SKM-1 treated with dmso at 0.1 percent for 144 hours (cell line): ENCODE data around the gene CDH12.

Experiments
- DNase-seq: peaks from one replicate; lab custom pipeline; 2025; ENCODE audit not compliant: unreplicated experiment; lab: John Stamatoyannopoulos, UW

The CDH12 gene

DNA sequence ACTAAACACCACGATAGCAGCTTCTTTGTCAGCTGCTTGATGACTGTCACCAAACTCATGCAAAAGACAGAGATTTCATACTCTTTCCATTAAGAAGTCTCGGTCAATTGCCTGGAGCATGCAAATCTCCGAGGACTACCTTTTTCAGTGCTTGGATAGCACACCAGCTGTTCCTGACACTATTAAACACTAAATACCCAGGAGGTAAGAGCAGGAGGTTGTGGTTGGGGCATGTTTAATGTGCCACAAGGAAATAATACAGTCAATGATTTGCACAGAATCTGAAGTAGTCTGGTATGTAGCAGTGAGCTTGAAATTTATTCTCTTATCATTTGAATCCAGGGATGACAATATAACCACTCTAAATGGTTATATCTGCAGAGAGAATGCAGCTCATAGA, 996.2 kb downstream of the CDH12 start:
- no peak for DNase-seq

DNA sequence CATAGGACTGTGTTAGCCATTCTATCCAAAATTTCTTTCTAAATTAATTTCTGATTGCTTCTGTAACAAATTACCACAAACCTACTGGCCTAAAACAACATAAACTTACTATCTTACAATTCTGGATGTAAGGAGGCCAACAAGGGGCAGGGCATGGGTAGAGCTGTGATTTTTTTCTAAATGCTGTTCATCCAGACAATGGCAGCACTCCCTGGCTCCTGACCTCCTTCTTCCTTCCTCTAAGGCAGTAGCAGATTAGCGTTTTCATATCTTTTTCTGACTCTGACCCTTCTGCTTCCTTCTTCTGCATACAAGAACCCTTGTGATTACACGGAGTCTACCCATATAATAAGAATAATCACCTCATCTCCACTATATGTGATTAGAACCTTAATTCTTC, 1005.8 kb downstream of the CDH12 start:
- DNase-seq, result no peak

DNA sequence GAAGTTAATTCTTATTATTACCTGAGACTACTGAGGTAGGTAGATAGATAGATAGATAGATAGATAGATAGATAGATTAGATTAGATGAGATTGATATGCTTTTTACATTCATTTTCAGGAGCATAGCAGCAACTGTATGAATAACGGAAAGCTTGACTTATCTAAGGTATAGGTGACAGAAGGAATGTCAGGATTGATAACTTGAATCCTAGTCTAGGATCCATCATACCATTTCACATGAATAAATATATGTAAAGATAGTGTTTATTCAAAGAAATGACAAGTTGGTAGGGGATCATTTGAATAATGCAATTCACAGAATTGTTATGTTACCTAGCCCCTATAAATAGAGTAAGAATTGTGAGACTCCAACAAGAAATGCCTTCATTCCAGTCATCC, 1008.2 kb downstream of the CDH12 start:
- no peak for DNase-seq

DNA sequence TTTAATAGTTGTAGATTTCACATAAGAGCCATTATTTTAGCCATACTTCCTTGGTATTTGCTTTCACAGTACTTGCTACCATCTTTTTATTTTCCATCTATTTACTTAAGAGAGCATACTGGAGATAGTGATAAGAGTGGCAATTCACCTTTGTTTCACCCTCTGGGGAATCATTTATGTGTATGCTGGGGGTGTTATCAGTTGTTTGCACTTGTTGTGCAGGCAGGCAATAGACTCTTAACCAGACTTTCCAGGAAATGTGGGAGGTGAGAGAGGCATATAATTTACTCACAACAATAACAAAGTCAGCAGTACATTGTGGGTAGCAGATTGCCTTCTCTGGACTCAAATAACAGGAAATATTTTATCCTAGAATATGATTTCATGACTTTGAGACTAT, 1018.3 kb downstream of the CDH12 start:
- DNase-seq, result no peak

DNA sequence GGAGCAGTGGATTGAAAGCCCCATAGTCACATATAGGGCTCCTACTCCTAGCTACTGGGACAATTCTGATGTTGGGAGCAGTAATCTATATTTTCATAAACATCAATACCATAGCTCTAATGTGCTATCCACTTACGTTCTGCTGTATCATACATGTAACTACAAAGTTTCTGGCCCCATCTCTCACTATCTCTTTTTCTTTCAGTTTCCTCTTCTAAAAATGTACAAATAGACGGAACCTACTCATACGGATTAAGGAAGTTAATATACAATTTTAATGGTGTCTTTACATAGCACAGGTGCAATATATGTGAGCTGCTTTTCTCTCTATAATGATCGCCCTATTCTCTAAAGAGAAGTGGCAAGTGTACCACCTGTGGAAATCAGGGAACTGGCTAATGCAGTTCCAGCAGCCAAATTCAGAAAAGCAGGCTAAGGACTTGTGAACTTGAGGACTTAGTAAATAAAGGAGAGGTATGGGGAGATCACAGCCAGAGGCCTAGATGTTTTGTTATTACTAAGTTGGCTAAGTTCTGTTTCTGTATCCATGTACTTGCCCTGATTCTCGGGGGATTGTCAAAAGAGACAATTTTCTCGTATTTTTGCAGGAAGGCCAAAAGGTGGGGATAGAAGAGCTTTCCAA, 1021.9 kb downstream of the CDH12 start:
- no peak for DNase-seq

DNA sequence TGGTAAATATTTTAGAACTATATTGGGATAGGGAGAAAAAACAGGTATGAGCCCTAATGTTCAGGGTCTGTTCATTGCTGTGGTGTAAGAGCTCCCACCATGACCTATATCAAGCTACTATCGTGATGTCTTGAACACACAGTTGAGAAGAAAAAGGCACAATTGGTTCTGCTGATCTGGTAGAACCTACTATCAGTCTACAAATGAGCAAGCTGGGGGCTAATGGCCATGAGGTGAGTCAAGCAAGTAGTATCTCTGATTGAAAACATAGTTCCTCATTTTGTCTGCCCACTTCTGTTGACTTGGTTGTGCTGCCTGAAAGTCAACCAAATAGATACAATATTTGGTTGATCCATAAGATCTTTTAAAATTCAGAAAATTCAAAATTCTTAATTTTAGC, 1026.3 kb downstream of the CDH12 start:
- no peak for DNase-seq

DNA sequence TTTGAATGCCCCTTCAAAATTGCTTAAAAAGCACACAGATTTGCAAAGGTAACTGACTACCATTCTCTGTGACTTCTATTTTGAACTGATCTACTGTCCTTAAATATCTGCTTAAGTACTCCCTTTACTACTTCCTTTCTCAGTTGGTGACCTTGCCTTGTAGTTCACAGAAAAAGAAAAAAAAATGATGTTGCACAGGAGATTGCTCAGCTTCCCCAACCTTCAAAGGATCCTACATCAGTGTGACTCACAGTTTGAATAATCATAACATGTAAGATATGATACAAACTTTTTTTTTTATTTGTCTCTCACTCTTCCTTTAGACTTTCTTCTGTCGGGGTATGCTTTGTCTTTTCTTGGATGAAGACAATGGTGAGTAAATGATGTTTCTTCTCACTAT, 1029.6 kb downstream of the CDH12 start:
- DNase-seq, result no peak

DNA sequence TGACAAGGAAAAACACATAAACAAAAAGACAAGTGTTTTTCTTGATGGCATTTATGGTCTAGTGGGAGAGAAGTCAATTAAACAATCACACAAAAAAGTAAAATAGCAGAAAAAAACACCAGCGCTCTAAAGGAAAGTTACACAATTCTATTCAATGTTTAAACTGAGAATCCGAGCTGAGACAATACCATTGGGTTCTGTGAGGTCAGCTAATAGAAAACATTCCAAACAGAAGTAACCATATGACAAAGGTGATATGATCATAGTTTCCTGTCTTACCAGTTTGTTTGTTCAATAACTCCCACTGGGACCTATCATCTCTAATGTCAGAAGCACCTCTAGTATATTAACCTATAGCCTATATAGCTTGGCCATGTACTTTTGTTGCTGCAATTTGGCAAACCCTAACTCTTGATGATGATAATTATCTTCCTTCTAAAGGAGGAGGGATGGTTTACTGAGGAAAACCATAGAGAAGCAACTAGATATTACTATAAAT, 1030.0 kb downstream of the CDH12 start:
- no peak for DNase-seq

DNA sequence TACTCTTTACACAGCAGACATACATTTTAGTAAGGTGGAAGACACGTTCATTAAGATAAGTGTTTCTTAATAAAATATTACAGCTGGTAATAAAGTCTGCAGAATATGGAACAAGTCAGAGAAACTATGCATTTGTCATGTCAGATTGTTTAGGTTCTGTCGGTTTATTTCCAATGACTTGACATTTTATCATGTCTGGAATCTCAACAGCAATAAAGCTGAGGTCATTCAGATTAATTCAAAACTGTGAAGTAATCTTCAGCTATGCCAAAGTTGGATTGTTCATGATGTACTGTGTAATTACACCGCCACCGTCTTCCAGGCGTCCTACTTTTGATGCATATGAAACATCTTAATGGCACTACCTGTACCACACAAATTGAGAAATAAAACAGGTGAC, 1032.6 kb downstream of the CDH12 start:
- DNase-seq, result no peak

DNA sequence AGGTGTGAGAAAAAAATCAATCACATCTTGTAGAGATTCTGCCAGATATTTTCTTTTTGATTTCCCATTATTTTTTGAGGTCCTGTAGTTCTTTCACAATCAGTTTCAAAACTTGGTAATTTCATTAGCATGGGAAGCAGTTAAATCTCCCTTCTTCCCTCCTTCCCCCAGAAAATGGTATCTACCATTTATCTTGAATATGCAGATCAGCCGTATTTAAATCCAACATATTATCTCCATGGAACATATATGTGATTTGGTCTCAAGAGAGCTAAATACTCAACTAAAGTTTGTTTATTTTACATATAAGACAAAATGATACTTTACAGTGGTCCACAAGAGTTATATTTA, 1034.8 kb downstream of the CDH12 start:
- no peak for DNase-seq

DNA sequence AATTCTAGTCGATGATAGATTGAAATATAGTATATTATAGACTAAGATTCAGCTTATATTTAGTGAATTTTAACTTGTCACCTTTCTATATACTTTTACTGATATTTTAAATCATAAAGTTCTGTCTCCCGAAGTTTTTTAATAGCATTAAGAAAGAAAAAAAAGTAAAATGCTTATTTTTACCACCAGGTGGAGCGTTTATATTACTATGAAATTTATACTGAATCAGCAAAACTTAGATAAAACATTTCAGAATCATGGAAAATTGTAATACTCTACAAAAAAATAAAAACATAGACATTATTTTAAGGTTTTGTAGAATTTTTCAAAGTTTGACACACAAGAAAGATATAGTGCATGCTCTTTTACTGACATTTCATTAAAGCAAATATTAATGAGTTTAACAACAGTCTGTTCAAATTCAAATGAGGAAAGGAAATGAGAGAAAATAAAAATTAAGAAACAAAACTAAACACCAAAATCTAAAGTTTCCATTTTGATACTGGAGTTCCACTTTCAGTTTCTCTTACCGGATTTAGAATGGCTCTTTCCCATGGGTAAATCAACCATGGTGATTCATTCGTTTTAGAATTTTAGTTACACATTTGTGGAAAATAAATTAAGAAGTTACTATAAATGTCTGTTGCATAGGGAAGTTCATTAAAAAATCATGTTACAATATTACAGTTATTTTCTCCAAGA, 1035.3 kb downstream of the CDH12 start:
- no peak for DNase-seq

DNA sequence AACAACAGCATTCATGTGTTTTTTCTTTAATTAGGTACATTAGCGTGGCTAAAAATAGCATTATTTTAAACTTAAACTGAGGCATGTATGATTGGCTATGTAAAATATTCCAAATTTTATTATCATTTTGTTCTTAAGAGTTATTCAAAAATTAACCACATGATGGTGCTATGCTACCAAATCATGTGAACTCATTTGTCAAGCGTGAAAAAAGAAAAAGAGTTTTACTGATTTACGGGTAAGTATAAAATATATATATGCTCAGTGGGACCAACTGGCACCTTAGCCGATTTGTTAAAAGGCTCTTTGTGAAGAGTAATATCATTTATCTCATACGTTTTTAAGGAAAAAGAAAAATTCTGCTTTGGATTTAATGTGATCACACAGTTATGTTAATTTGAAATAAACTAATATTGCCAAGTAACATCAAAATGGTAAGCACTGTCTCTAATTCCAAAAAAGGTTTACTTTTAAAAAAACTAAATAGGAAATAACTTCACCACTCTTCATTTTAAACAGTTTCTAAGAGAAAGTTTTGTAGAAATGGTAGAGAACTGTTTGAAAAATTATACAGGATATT, 1042.3 kb downstream of the CDH12 start:
- peak; percentile 29 for DNase-seq

DNA sequence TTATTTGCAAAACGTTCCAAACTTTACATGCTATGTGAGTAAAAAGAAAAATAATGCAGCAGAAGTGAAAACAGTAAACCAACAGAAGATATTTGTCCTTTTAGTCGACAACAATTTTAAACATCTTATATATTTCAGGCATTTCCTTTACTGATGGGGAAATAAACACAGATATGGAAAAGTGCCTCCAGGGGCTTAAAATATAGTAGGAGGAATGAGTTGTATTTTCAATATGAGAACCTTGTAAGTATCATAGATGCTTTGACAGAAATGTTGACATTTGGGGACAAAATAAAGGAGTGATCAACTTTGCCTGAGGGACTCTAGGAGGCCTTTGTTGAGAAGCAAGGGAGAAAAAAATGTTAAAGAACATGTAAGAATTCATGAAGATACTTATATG, 1043.5 kb downstream of the CDH12 start:
- DNase-seq, result no peak

DNA sequence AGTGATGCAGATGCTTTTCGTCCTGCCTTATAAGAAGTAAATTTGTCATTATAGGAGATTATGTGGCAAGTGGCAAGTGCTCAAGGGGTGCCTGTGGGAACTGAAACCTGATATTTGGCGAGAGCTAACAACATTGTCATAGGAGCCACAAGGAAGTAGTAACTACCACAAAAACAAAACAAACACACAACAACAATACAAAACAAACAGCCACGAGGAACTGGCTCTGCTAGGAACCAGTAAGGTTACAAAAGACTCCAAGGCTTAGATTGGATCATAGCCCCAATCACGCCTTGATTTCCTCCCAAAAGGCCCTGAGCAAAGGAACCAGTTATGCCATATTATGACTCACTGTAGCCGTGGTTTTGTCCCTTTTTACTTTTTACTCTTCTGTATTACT, 1045.2 kb downstream of the CDH12 start:
- DNase-seq, result peak; percentile 4

DNA sequence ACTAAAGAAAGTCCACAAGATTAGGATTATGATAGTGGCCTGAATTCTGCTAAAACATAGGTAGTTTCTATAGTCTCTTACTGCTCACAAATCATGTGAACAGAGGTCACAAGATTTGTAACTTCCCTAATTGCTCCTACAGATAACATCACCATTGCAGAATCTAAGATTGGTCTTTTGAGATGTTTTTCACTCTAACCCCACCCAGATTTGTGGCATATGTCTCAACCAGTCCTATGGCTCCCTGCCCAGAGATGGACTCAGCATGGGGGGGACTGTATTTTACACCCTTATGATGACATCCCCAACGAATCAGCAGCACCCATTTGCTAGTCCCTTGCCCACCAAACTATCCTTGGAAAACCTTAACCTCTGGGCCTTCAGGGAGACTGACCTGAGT, 1046.2 kb downstream of the CDH12 start:
- DNase-seq, result peak; percentile 11

DNA sequence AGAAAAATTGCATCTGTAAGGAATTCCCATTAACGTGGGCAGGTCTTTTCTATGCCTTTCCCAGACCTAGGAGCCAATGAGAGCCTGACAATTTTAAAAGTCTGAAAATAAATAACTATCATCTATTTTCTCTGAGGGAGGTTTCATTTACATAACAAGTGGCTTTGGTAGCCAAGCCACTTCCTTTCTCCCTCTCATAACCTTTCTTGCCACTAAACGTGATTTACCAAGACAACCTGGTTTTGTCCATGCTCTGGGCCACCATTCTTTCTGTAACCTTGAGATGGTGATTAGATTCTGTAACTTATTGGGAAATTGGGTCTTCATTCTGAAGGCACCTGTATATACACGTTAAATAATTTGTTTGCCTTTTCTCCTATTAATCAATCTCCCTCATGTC, 1046.9 kb downstream of the CDH12 start:
- no peak for DNase-seq

DNA sequence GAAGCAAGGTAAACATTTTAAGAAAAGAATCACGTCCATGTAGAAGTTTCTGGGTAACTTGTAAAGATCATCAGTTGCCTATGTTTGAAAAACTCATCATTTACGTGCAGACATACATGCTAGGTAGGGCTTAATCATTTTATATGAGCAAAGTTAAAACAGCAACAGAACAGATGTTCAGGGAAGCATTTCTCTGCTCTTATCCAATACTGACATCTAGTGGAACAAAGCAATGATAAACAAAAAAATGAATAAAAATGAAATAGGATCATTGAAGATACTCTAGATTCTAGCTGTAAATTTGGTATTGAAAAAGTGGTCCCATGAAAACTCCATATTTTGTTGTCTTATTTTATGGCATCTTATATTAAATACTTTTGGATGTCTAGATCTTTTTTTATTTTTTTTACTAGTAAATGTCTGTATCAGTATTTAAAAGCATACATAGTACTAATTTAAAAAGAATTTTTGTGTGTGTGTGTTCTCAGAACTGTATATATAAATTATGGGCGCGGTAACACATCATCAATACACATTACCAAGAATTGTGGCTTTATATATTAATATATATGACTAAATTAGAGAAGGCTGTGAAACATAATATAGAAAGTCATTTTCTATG, 1050.2 kb downstream of the CDH12 start:
- peak; percentile 7 for DNase-seq

DNA sequence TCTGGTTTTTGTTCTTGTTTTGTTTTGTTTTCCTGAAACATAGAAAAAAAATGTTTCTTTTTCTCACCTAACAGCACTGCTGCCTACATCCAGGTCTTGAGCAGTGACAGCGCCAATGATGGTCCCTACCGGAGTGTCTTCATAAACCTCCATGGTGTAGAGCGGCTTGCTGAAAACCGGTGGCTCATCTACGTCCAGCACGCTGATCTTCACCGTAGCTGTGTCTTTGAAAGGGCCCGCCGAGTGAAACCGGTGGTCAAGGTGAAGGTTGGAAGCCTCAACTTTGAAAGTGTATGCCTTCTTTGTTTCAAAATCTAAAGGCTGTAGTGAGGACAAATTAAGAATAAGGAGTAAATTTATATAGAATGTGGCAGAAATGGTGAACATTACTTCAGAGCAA, 1051.0 kb downstream of the CDH12 start:
- no peak for DNase-seq

DNA sequence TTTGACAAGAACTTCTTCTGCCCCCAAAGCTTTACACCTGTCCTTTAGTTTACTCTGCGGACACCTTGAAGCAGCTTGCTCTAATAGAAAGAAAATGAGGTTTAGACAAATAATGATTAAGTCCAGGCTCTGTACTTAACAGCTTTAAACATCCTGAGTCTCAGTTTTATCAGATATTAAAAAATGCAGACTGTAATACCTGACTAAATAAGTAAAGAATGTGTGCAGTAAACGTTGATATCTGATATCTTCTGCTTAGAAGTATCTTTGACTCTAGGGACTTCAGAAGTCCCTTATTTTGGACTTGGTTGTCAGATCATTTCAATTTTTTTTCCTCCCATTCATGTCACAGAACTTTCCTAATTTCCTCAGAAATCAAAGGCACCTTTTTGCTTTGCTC, 1060.4 kb downstream of the CDH12 start:
- no peak for DNase-seq

DNA sequence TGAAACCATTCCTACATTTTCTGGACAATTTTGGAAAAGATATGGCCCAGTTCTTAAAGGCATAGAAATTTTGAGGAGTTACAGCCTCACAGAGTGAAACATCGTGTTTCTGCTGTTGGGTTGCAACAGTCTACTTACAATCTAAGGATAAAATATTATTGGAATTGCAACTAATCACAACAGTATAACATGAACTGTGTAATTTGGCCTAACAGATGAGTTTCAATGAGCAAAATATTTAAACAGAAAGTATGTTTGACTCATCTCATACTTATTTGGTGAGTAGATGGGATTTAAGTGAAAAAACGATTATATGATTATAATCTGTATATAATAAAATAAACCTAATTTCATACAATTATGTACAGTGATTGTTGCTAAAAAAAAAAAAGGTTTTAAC, 1061.8 kb downstream of the CDH12 start:
- DNase-seq, result no peak

DNA sequence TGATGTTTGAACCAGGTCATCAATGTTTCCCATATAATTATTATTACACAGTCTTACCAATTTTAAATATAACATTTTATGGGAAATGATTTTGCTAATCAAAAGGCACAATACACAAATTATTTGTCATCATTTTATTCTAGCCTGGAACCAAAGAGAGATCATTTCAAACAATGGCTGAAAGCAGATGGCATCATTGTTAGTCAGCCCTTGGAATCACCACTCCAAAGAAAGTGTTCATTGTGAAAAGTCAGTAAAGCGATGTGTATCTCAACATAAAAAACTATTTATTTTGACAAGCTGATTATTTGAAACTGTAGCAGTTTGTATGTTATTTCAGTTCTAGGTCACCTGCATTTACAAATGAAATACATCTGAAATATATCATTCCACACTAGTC, 1068.7 kb downstream of the CDH12 start:
- no peak for DNase-seq

DNA sequence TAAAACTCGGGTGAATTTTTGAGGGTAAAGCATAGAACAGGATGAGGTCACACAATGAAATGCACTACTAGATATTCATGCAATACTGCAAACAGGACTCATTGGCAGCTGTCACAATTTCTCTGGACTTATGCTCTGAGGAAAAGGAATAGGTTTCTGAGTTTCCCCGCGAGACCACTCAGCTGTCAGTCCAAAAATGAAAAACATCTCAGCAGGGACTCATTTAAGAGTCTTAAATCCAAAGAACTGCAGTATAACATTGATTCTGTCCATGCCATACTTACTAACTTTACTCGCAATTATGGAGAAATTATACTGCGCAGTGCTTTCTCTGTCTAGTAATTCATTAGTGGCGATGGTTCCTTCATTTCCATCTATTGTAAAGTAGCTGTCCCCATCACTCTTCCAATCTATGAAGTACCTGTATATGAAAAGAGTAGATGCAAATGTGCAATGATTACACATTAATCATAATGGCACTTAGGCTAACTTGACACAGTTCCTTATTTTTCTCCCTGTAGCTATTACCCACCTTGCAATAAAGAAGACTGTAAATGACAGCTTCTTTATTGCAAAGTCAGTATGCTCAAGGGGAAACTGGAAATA, 1070.0 kb downstream of the CDH12 start:
- no peak for DNase-seq
